AG08396 (cell line): ENCODE data around the gene THTPA.
A peak's percentile ranks its signal among the peaks of the same experiment; 100 is the strongest.

Source experiments
- DNase-seq: peaks from one replicate; pipeline ENCODE4 v3.0.0; 2012; ENCODE audit warnings: low spot score, mixed read lengths

The THTPA gene

GRCh38 chr14:23551266-23552028 is 4.6 kb upstream of the THTPA start, which contains the start of gene ZFHX2:
Gene ZFHX2 (minus strand): TSS chr14:23551765. CDS start chr14:23535325, 16,440 bp downstream.
- peak; percentile 81 for DNase-seq

- DNase-seq, result no peak
Measured at GRCh38 chr14:23555533-23555881, 564 bp upstream of the THTPA start.

GRCh38 chr14:23556700-23557440 is 799 bp downstream of the THTPA start:
- DNase-seq, result no peak

- no peak for DNase-seq
Measured at GRCh38 chr14:23557521-23557920, 1.4 kb downstream of the THTPA start.

- no peak for DNase-seq
Measured at GRCh38 chr14:23557946-23558345, 1.9 kb downstream of the THTPA start.

- DNase-seq, result no peak
Measured at GRCh38 chr14:23558346-23559009, 2.4 kb downstream of the THTPA start.

- peak; percentile 74 for DNase-seq
Measured at GRCh38 chr14:23559010-23559925, 3.2 kb downstream of the THTPA start.

GRCh38 chr14:23559926-23560520 is 4.0 kb downstream of the THTPA start:
- DNase-seq, result no peak

GRCh38 chr14:23561259-23561658 is 5.2 kb downstream of the THTPA start:
- DNase-seq, result no peak

- DNase-seq, result no peak
Measured at GRCh38 chr14:23561873-23562821, 6.1 kb downstream of the THTPA start.

- DNase-seq, result peak; percentile 67
Measured at GRCh38 chr14:23562822-23563472, 6.9 kb downstream of the THTPA start.

GRCh38 chr14:23563473-23564180 is 7.6 kb downstream of the THTPA start:
- no peak for DNase-seq

- no peak for DNase-seq
Measured at GRCh38 chr14:23564181-23564812, 8.2 kb downstream of the THTPA start.

GRCh38 chr14:23564876-23565275 is 8.8 kb downstream of the THTPA start:
- no peak for DNase-seq

GRCh38 chr14:23565626-23566025 is 9.6 kb downstream of the THTPA start:
- DNase-seq, result no peak

GRCh38 chr14:23566112-23566777 is 10.2 kb downstream of the THTPA start:
- DNase-seq, result no peak

- DNase-seq, result no peak
Measured at GRCh38 chr14:23566778-23567185, 10.7 kb downstream of the THTPA start.
